Measurements from ENCODE around the gene GPR146.
A peak's percentile ranks its signal among the peaks of the same experiment; 100 is the strongest.

Gene GPR146

GRCh38 chr7:1086588-1087464, 42.5 kb downstream of the GPR146 start:
- H3K36me3 ChIP-seq (replicated peaks; ENCODE audit: insufficient read depth, low read length): no peaks in the 10 kb centered on the region
- no peak overlapping the region for H2AFZ ChIP-seq (ENCODE audit: low read length)
- no peak overlapping the region for H3K4me3 ChIP-seq (ENCODE audit: low read length)
- no peaks in the 10 kb centered on the region for H3K9me3 ChIP-seq (replicated peaks; ENCODE audit: insufficient read depth, low read length)
- H3K9ac ChIP-seq (ENCODE audit: low read length): no peak overlapping the region
- no peaks in the 10 kb centered on the region for H3K9me2 ChIP-seq (replicated peaks; ENCODE audit: insufficient read depth, low read length)
- no peak overlapping the region for H3K4me2 ChIP-seq (ENCODE audit: low read depth, low read length)
- H3F3A ChIP-seq (ENCODE audit: insufficient read depth, low read length): no peaks in the 10 kb centered on the region
- TF ChIP-seq EZH2 (optimal IDR thresholded peaks at IDR 0.05; ENCODE audit: low read depth, low read length): no peak
- TF ChIP-seq CTCF (IDR thresholded peaks at IDR 0.05; ENCODE audit: low read length): peak; percentile 57
- no peak for TF ChIP-seq EZH2phosphoT487 (IDR thresholded peaks at IDR 0.05; ENCODE audit: low read length)
- no peak for DNase-seq
- H4K20me1 ChIP-seq (ENCODE audit: insufficient read depth, low read length): no peaks in the 10 kb centered on the region
- H3K4me1 ChIP-seq (ENCODE audit: low read length): no peaks in the 10 kb centered on the region
- H3K27me3 ChIP-seq (replicated peaks; ENCODE audit: insufficient read depth, low read length): no peaks in the 10 kb centered on the region
- no peak overlapping the region for H3K27ac ChIP-seq (ENCODE audit: low read length)
- no peaks in the 10 kb centered on the region for H3K79me2 ChIP-seq (ENCODE audit: low read length)

DNA sequence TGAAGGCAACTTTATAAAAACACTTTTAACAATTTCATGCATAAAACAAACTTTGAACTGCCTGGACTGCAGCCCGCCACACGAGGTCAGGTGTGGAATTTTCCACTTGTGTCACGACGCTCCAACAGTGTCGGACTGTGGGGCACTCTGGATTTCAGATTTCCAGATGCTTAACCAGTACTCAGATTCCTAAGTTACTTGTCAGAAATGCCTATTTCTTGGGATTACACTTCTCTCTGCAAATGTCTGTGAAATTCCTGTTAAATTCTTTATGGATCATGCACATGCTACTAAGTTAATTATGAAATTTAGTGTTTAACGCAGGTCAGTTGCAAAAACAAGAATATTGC, 43.1 kb downstream of the GPR146 start:
- Histone ChIP-seq H2AFZ (ENCODE audit: low read length) (no peak overlapping the region), H3K79me2 (ENCODE audit: low read length) (no peaks in the 10 kb centered on the region), H3K9ac (ENCODE audit: low read length) (no peak overlapping the region), H3K36me3 (replicated peaks; ENCODE audit: insufficient read depth, low read length) (no peaks in the 10 kb centered on the region), H3K27me3 (replicated peaks; ENCODE audit: insufficient read depth, low read length) (no peaks in the 10 kb centered on the region), H3F3A (ENCODE audit: insufficient read depth, low read length) (no peaks in the 10 kb centered on the region), H3K4me2 (ENCODE audit: low read depth, low read length) (no peak overlapping the region), H3K27ac (ENCODE audit: low read length) (no peak overlapping the region), H3K9me3 (replicated peaks; ENCODE audit: insufficient read depth, low read length) (no peaks in the 10 kb centered on the region), H3K4me1 (ENCODE audit: low read length) (no peaks in the 10 kb centered on the region), H3K9me2 (replicated peaks; ENCODE audit: insufficient read depth, low read length) (no peaks in the 10 kb centered on the region), H4K20me1 (ENCODE audit: insufficient read depth, low read length) (no peaks in the 10 kb centered on the region), H3K4me3 (ENCODE audit: low read length) (no peak overlapping the region)
- DNase-seq: no peak
- no peak for TF ChIP-seq CTCF (IDR thresholded peaks at IDR 0.05; ENCODE audit: low read length)
- TF ChIP-seq EZH2 (optimal IDR thresholded peaks at IDR 0.05; ENCODE audit: low read depth, low read length): no peak
- TF ChIP-seq EZH2phosphoT487 (IDR thresholded peaks at IDR 0.05; ENCODE audit: low read length): no peak

DNA sequence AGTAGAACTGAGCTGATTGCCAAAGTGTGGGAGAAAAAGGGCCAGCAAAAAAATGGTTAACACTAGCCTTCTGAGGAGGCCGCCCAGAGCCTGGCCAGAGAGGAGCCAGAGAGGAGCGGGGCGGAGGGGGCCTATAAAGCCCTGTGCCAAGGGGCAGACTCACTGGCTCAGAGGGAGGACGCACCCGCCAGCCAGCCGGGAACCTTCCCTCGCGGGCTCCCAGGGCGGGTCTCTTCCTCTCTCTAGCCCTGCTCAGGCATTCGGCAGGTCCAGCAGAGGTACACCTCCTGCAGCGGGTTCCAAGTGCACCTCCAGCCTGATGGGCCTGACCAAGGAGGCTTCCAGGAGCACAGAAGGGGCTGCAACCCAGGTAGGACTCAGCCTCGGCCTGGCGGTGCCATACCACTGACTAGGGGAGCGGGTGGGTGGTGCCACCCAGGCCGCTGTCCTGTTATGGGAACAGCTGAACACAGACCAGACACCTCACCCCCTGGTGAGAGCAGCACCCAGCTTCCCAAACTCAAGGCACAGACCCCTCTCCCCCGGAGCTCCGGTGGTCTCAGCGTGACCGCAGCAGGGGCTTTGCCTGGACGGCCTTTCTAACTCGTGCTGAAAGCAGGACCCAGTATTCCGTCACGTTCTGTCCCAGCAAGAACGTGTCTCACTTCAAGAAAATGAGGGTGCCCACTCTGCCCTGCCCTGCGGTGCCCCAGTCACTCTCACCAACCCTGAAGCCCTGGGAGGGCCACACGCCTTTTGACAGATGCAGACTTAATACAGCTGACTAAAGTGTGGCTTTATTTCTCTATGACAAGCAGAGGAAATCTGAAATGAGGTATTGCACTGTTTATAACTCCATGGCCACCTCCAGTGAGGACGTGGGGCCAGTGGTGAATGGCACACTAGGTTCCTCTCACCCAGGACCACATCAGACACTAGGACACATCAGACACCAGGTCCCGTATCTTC, 43.9 kb downstream of the GPR146 start, which contains the start of gene GPER1:
Gene GPER1 (plus strand): TSS at position 162 of the 969 bp plus-strand sequence. CDS start 3,616 bp downstream, outside the sequence.
- Histone ChIP-seq H4K20me1 (ENCODE audit: insufficient read depth, low read length) (no peaks in the 10 kb centered on the region), H3K27me3 (replicated peaks; ENCODE audit: insufficient read depth, low read length) (no peaks in the 10 kb centered on the region), H3K79me2 (ENCODE audit: low read length) (no peaks in the 10 kb centered on the region), H3K9ac (ENCODE audit: low read length) (no peak within 1 kb of the TSS), H3K9me3 (replicated peaks; ENCODE audit: insufficient read depth, low read length) (no peaks in the 10 kb centered on the region), H3K27ac (ENCODE audit: low read length) (no peak within 1 kb of the TSS), H3F3A (ENCODE audit: insufficient read depth, low read length) (no peaks in the 10 kb centered on the region), H3K4me1 (ENCODE audit: low read length) (no peaks in the 10 kb centered on the region), H3K9me2 (replicated peaks; ENCODE audit: insufficient read depth, low read length) (no peaks in the 10 kb centered on the region), H3K36me3 (replicated peaks; ENCODE audit: insufficient read depth, low read length) (no peaks in the 10 kb centered on the region), H3K4me3 (ENCODE audit: low read length) (no peak within 1 kb of the TSS), H2AFZ (ENCODE audit: low read length) (no peak within 1 kb of the TSS), H3K4me2 (ENCODE audit: low read depth, low read length) (no peak within 1 kb of the TSS)
- DNase-seq: no peak
- TF ChIP-seq EZH2 (optimal IDR thresholded peaks at IDR 0.05; ENCODE audit: low read depth, low read length): no peak
- TF ChIP-seq CTCF (IDR thresholded peaks at IDR 0.05; ENCODE audit: low read length): no peak
- no peak for TF ChIP-seq EZH2phosphoT487 (IDR thresholded peaks at IDR 0.05; ENCODE audit: low read length)

Data from MM.1S (cell line).